Measurements from ENCODE around the gene VAMP1. TPM values are rescaled to one million over a fixed set of nuclear protein-coding genes. Genes with fewer than 3 reads are reported as not detected.

Gene VAMP1
- total RNA-seq, 1 experiment from 2014 or later = 11.2 TPM

GRCh38 chr12:6461401-6462233, 8.9 kb downstream of the VAMP1 start:
- DNase-seq (ENCODE audit: low read depth, low spot score) = no peak
- ChIA-PET CTCF (no interaction called here), POLR2A (no interaction called here)
- intact Hi-C loops (cut with micrococcal nuclease; ENCODE audit: unreplicated experiment) = no loop called here
- Histone ChIP-seq H3K27ac (ENCODE audit: low read length) (no peak overlapping the region), H3K4me1 (ENCODE audit: control insufficient read depth, insufficient read depth, low read length) (no peaks in the 10 kb centered on the region), H3K4me3 (ENCODE audit: low read depth in 2 of 2, low read length in 2 of 2) (no peak overlapping the region), H3K27me3 (ENCODE audit: control insufficient read depth, insufficient read depth, low read length) (no peaks in the 10 kb centered on the region), H3K9me3 (ENCODE audit: control insufficient read depth, insufficient read depth, low read depth, low read length) (no peaks in the 10 kb centered on the region), H3K36me3 (ENCODE audit: control insufficient read depth, insufficient read depth, low read length) (no peaks in the 10 kb centered on the region; the same call in 1 of the 2 replicates)
- TF ChIP-seq TCF7L2 (IDR thresholded peaks at IDR 0.05; ENCODE audit: low read depth, low read length) = no peak
- no peak for TF ChIP-seq CTCF (IDR thresholded peaks at IDR 0.05)
- TF ChIP-seq POLR2AphosphoS5 (IDR thresholded peaks at IDR 0.05; ENCODE audit: low read depth, low read length) = no peak
- no peak for TF ChIP-seq SIN3A (IDR thresholded peaks at IDR 0.05; ENCODE audit: borderline replicate concordance, insufficient read depth, low read depth, low read length)
- no TSS peak for BruUV-seq (replicated peaks)
- ATAC-seq = no peak
- in situ Hi-C loops (cut with HindIII; ENCODE audit: low pct_unique_long_range_greater_than_20kb, low sequenced_read_pairs) = no loop called here

GRCh38 chr12:6460751-6461371, 9.6 kb downstream of the VAMP1 start:
- Histone ChIP-seq H3K36me3 (ENCODE audit: control insufficient read depth, insufficient read depth, low read length) (no peaks in the 10 kb centered on the region; the same call in 1 of the 2 replicates), H3K4me3 (ENCODE audit: low read depth in 2 of 2, low read length in 2 of 2) (no peak overlapping the region), H3K4me1 (ENCODE audit: control insufficient read depth, insufficient read depth, low read length) (no peaks in the 10 kb centered on the region), H3K9me3 (ENCODE audit: control insufficient read depth, insufficient read depth, low read depth, low read length) (no peaks in the 10 kb centered on the region), H3K27me3 (ENCODE audit: control insufficient read depth, insufficient read depth, low read length) (no peaks in the 10 kb centered on the region), H3K27ac (ENCODE audit: low read length) (no peak overlapping the region)
- no TSS peak for BruUV-seq (replicated peaks)
- no peak for DNase-seq (ENCODE audit: low read depth, low spot score)
- TF ChIP-seq SIN3A (IDR thresholded peaks at IDR 0.05; ENCODE audit: borderline replicate concordance, insufficient read depth, low read depth, low read length) (no peak), TCF7L2 (IDR thresholded peaks at IDR 0.05; ENCODE audit: low read depth, low read length) (no peak), REST (IDR thresholded peaks at IDR 0.05; ENCODE audit: insufficient read depth in 1 of 2, low read depth in 2 of 2, low read length in 1 of 2) (no peak), POLR2AphosphoS5 (IDR thresholded peaks at IDR 0.05; ENCODE audit: low read depth, low read length) (no peak), CTCF (IDR thresholded peaks at IDR 0.05) (no peak)
- ChIA-PET CTCF (no interaction called here), POLR2A (interaction anchor here (0.6 kb wide), 1 partner anchor 208 kb away, joined by 4 read pairs; no protein-coding TSS in a partner anchor)
- in situ Hi-C loops (cut with HindIII; ENCODE audit: low pct_unique_long_range_greater_than_20kb, low sequenced_read_pairs) (no loop called here), intact Hi-C loops (cut with micrococcal nuclease; ENCODE audit: unreplicated experiment) (no loop called here)
- no peak for ATAC-seq

All from Panc1 (cell line).